SH-SY5Y (cell line): ENCODE data around the gene PP2D1.

ENCODE experiments used
- GATA2 ChIP-seq: IDR thresholded peaks from 2 replicates; pipeline ENCODE4 v1.6.1; 2011; ENCODE audit warnings: mild to moderate bottlenecking, low read depth, low read length
- GATA3 ChIP-seq: IDR thresholded peaks from 2 replicates; pipeline ENCODE4 v1.6.1; 2011; ENCODE audit warnings: low read depth, mild to moderate bottlenecking, low read length, moderate library complexity

DNA sequence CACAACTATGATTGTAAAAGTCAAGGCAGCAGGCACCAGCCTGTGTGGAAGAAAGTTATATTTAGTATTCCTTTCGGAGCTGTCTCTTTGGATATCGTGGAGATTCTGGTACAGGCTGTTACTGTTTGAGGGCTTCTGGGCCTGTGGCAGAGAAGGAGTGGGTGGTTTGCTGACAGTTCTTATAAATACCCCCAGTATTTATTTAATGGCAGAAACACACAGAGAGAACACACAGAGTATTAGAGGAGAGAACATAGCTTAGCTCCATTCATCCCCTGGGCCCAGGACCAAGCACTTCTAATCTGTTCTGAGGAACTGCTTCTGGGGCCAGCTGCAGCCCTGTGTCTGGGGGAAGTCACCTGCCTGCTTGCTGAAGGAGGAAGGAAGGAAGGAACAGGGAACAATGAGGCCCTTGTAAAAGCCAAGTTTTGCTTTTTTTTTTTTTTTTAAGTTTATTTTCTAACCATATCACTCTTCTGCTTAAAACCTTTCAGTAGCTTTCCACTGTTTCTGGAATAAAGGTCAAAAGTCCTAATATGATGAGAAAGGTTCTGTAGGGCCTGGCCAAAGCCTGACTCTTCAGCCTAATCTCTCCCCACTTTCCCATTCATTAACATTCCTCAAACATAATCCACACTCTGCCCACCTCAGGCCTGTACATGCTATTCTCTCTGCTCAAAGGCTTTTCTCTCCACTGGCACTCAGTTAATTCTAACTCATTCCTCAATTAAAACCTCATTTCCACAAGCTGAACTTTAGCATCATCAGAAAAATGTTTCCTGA lies 11.8 kb upstream of the PP2D1 start:
- TF ChIP-seq GATA3 (no peak), GATA2 (no peak)
